ENCODE measurements around the gene GOLM1.

- no peak for TF ChIP-seq CTCF (IDR thresholded peaks at IDR 0.05)
- TF ChIP-seq POLR2AphosphoS5 (IDR thresholded peaks at IDR 0.05; ENCODE audit: low read depth, low read length): no peak
- no peak for TF ChIP-seq SIN3A (IDR thresholded peaks at IDR 0.05; ENCODE audit: borderline replicate concordance, insufficient read depth, low read depth, low read length)
- no peak for TF ChIP-seq REST (IDR thresholded peaks at IDR 0.05; ENCODE audit: insufficient read depth in 1 of 2, low read depth in 2 of 2, low read length in 1 of 2)
These were observed 53.7 kb downstream of the GOLM1 start for GRCh38 chr9:86045654-86046053.
